22Rv1 (cell line): ENCODE data around the gene CRY1.

Experiments
- CTCF ChIP-seq: fragments of 450-650 bp; IDR thresholded peaks from 2 replicates; pipeline ENCODE4 v1.5.1; 2017; ENCODE audit warnings: mild to moderate bottlenecking
- ZFX ChIP-seq: fragments of 450-650 bp; IDR thresholded peaks from 2 replicates; pipeline ENCODE4 v1.6.1; 2017; ENCODE audit warnings: antibody characterized with exemption, borderline replicate concordance

- no peak for TF ChIP-seq CTCF
- no peak for TF ChIP-seq ZFX
These were observed 10.2 kb upstream of the CRY1 start for GRCh38 chr12:107103516-107103915.
